Measurements from ENCODE around the gene PGAM4.

DNA sequence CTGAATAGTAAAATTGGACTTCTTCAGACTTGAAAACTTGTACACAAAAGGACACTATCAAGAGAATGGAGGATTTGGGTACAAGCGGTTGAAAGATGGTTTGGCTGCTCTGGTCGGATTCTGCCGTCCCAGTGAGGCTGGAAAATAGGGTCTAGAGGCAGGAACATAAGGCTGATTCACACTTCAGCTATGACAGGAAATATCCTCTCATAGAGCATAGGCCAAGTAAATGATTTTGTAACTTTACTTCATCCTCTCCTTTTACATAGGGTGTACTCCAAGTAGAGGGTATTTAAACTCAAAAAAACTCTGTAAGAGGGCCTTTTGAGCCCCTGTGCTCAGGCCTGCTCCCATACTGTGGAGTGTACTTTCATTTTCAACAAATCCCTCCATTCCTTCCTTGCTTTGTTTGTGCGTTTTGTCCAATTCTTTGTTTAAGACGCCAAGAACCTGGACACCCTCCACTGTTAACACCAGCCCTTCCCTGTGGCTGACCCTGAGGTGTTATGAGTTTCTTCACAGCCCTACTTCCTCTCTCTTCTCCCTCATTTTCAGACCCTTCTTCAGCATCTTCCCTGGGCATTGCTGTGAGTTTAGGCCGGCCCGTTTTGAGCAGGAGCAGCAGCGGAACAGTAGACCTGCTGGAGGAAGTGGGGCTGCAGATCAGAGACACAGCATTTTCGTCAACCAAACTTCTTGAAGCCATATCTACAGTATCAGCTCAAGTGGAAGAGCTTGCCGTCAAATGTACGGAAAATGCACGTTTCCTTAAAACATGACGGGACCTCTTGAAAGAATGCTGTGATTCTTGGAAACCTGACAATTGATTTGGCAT lies 7.2 kb downstream of the PGAM4 start:
- TF ChIP-seq CTCF (IDR thresholded peaks at IDR 0.05; ENCODE audit: low read length): no peak
- no peak for TF ChIP-seq EZH2phosphoT487 (IDR thresholded peaks at IDR 0.05; ENCODE audit: low read length)
- no peak for TF ChIP-seq EZH2 (optimal IDR thresholded peaks at IDR 0.05; ENCODE audit: low read depth, low read length)

Data from MM.1S (cell line).